PC-9 (cell line): ENCODE measurements around the gene DLG1. TPM values are rescaled to one million over a fixed set of nuclear protein-coding genes. Genes with fewer than 3 reads are reported as not detected.

Experiments used
- BruUV-seq: library from RNA; stranded (reverse); fragments of 400-500 nt; replicated peaks from 2 replicates; lab custom pipeline; 2021; lab: Mats Ljungman, UMichigan
- CTCF ChIA-PET: fragments of 300-600 bp; sonication (Branson Sonifier 250); formaldehyde crosslinking; loops from one replicate; lab custom pipeline; 2022; ENCODE audit warnings: antibody characterized with exemption; lab: Charles Lee
- POLR2A ChIA-PET: fragments of 300-600 bp; sonication (Branson Sonifier 250); formaldehyde crosslinking; loops from one replicate; lab custom pipeline; 2022; ENCODE audit warnings: antibody characterized with exemption; ENCODE audit not compliant: unreplicated experiment; lab: Charles Lee
- DNase-seq, 2 experiments: peaks; one replicate each; pipeline versions ENCODE4 v3.0.0 to v3.0.0-alpha.2; 2015 to 2022; ENCODE audit warnings: mixed read lengths in 1 of 2
- H2AFZ ChIP-seq: fragments of 200-600 bp; sonication (generic); 2 replicates; pipeline ENCODE4 v1.8.1; 2017; ENCODE audit warnings: antibody characterized with exemption
- H3F3A ChIP-seq: fragments of 200-600 bp; sonication (generic); 2 replicates; pipeline ENCODE4 v1.8.1; 2017; ENCODE audit warnings: antibody characterized with exemption, mild to moderate bottlenecking, low read depth; ENCODE audit not compliant: insufficient read depth
- H3K27ac ChIP-seq: fragments of 200-600 bp; sonication (generic); 2 replicates; pipeline ENCODE4 v1.6.1; 2016; ENCODE audit warnings: mixed run types
- H3K27me3 ChIP-seq: fragments of 200-600 bp; sonication (generic); 2 replicates; pipeline ENCODE4 v1.6.1; 2016; ENCODE audit warnings: low read depth, mixed run types; ENCODE audit not compliant: insufficient read depth
- H3K36me3 ChIP-seq: fragments of 200-600 bp; sonication (generic); 2 replicates; pipeline ENCODE4 v1.6.1; 2016; ENCODE audit warnings: low read depth, mixed run types
- H3K4me1 ChIP-seq: fragments of 200-600 bp; sonication (generic); replicated peaks from 2 replicates; pipeline ENCODE4 v1.6.1; 2016; ENCODE audit warnings: mixed run types; ENCODE audit not compliant: insufficient read depth
- H3K4me2 ChIP-seq: fragments of 200-600 bp; sonication (generic); 2 replicates; pipeline ENCODE4 v1.6.1; 2017; ENCODE audit warnings: mixed run types
- H3K4me3 ChIP-seq: fragments of 200-600 bp; sonication (generic); 2 replicates; pipeline ENCODE4 v1.6.1; 2016; ENCODE audit warnings: mixed run types
- H3K79me2 ChIP-seq: fragments of 200-600 bp; sonication (generic); 2 replicates; pipeline ENCODE4 v1.6.1; 2017; ENCODE audit warnings: low read depth, mixed run types
- H3K9me2 ChIP-seq: fragments of 200-600 bp; sonication (generic); 2 replicates; pipeline ENCODE4 v1.8.1; 2017; ENCODE audit warnings: mild to moderate bottlenecking; ENCODE audit not compliant: insufficient read depth
- H3K9me3 ChIP-seq: fragments of 200-600 bp; sonication (generic); 2 replicates; pipeline ENCODE4 v1.8.1; 2016; ENCODE audit warnings: low read depth; ENCODE audit not compliant: insufficient read depth
- H4K20me1 ChIP-seq: fragments of 200-600 bp; sonication (generic); 2 replicates; pipeline ENCODE4 v1.8.1; 2017; ENCODE audit not compliant: insufficient read depth
- CTCF ChIP-seq: fragments of 200-600 bp; sonication (generic); conservative IDR thresholded peaks from 2 replicates; pipeline ENCODE4 v1.6.1; 2017; ENCODE audit warnings: mixed run types, antibody characterized with exemption, mild to moderate bottlenecking, moderate library complexity
- EZH2 ChIP-seq: fragments of 200-600 bp; sonication (generic); IDR thresholded peaks from 2 replicates; pipeline ENCODE4 v1.8.0; 2017; ENCODE audit warnings: antibody characterized with exemption, low read depth
- intact Hi-C: fragments of 100-400 bp; cut with micrococcal nuclease; formaldehyde crosslinking; loops from one replicate; pipeline ENCODE4 v1.10.0; 2022; ENCODE audit not compliant: unreplicated experiment
- total RNA-seq: library from RNA; stranded (reverse); gene quantifications from 2 replicates; pipeline ENCODE4 v1.2.3, GENCODE V29; 2021

DLG1 gene
- total RNA-seq, 1 experiment from 2014 or later = 201 TPM

DNA sequence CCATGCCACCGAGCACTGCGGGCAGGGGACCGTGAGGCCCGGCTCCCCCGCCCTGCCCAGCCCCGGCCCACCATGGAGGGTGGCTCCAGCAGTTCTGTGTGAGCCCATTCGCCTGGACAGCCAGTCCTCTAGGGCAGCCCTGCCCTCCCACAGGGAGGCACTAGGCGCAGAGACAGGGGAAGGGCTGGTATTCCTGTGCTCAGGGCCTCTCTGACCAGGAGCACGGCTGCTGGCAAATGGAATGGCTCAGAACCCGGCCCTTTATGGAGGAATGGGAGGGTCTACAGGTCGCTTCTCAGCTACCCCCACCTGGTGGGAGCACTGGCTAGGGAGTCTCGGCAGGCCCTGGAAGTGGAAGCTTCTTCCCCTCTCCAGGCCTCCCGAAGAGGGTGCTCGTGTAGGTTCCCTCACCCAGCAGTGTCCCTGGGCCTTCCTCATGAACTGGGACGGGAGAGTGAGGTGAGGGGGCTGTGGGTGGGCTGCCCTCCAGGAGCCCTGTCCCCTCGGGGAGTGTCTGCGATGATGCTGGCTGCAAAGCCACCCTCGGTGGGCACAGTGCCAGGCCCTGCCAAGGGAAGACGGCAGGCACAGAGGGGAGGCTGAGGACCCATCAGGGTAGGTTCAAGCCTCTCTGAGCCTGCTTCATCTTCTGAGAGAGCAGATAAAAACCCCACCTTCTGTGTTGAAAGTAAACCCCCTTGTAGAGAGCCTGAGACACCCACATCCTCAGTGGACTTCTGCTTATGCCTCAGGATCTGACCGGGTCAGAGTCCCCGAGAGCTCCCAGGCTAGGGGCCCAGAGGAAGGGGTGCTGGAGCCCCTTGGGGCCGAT is 270.3 kb downstream of the DLG1 start:
- peak in 1 of 2 experiments; percentile 55 for DNase-seq
- CTCF ChIA-PET = interaction anchor here (0.5 to 0.8 kb wide), 3 partner anchors 25 to 807 kb away, joined by 3 read pairs; no protein-coding TSS in a partner anchor
- Histone ChIP-seq H3K27me3 (no peaks in the 10 kb centered on the region), H3K9me3 (no peaks in the 10 kb centered on the region), H3K4me3 (peak overlapping the region; percentile 82; the same call in 1 of the 2 replicates), H3K9me2 (no peaks in the 10 kb centered on the region), H3F3A (peaks cover 15% of the 10 kb centered on the region), H4K20me1 (no peaks in the 10 kb centered on the region), H3K4me2 (peak overlapping the region; percentile 89), H3K4me1 (peaks cover 19% of the 10 kb centered on the region), H3K79me2 (no peaks in the 10 kb centered on the region), H3K36me3 (no peaks in the 10 kb centered on the region), H2AFZ (0 out of 2 replicates have a peak overlapping the region, but pooled peaks have one; percentile 92), H3K27ac (no peak overlapping the region)
- TSS peak; percentile 35 for BruUV-seq
- POLR2A ChIA-PET = interaction anchor here (0.6 kb wide), 1 partner anchor 452 kb away, joined by 4 read pairs; no protein-coding TSS in a partner anchor
- intact Hi-C loops = loop anchor here (2.0 kb wide), 1 partner anchor 49 kb away; no protein-coding TSS in a partner anchor
- TF ChIP-seq CTCF = no peak
- no peak for TF ChIP-seq EZH2

DNA sequence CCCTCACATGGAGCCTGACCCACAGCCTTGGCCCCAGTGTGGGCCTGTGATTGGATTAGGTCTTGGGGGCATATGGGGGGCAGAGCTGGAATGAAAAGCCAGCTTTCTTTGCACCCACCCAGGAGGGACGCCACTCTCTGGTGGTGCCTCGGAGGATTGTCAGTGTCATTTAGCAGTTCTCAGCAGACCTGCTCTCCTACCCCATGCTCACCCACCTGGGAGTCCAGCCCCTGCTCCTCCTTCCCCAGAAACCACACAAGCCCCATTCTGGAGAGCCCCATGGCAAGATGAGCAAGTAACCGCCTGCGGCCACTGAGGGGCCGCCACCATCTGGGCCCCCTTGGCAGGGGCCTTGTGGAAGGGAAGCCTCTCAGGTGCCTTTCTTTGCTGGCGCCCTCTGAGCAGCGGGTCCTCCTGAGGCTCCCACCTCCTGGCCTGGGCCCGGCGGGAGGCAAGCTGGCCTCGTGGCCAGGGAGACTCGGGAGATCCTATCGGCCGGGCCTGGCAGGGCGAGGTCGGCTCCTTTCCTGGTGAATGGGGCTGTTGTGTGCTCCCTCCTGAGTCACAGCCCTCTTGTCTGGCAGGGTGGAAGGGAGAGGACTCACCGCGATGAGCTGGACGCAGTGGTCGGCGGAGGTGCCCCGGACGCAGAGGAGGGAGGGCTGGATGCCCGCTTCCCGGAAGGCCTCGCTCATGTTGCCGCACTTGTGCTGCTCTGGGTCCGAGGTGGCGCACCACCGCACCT is 271.1 kb downstream of the DLG1 start:
- Histone ChIP-seq H4K20me1 (no peaks in the 10 kb centered on the region), H3K4me2 (no peak overlapping the region), H3K4me1 (peaks cover 19% of the 10 kb centered on the region), H3K9me2 (no peaks in the 10 kb centered on the region), H3K9me3 (no peaks in the 10 kb centered on the region), H3K27me3 (no peaks in the 10 kb centered on the region), H3K36me3 (no peaks in the 10 kb centered on the region), H2AFZ (no peak overlapping the region), H3K4me3 (no peak overlapping the region), H3K27ac (no peak overlapping the region), H3K79me2 (no peaks in the 10 kb centered on the region), H3F3A (peaks cover 15% of the 10 kb centered on the region)
- intact Hi-C loops = no loop called here
- POLR2A ChIA-PET = no interaction called here
- no peak for TF ChIP-seq EZH2
- TF ChIP-seq CTCF = no peak
- BruUV-seq = no TSS peak
- CTCF ChIA-PET = interaction anchor here (0.8 kb wide), 1 partner anchor 24 kb away, joined by 3 read pairs; no protein-coding TSS in a partner anchor
- peak; percentile 65 to 80 for DNase-seq

DNA sequence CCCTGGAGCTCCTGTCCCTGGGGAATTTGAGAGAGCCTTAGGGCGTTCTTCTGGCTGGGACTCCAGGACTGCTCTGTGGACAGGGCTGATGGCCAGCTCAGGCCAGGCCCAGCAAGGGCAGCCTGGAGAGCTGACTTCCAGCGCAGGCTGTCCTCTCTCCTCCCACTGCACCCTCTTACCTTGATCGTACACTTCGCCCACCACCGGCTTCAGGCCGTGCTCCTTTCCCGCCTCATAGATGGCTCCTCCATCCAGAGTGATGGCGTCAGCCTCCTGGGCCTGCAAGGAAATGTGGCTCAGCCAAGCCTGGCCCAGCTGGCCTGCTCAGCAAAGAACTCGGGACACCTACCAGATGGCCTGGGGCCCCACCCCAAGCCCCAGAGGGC is 271.9 kb downstream of the DLG1 start:
- CTCF ChIA-PET = no interaction called here
- Histone ChIP-seq H3F3A (peaks cover 9% of the 10 kb centered on the region), H3K4me3 (no peak overlapping the region), H3K27me3 (no peaks in the 10 kb centered on the region), H3K4me1 (peaks cover 11% of the 10 kb centered on the region), H3K79me2 (no peaks in the 10 kb centered on the region), H3K36me3 (no peaks in the 10 kb centered on the region), H3K4me2 (no peak overlapping the region), H3K27ac (no peak overlapping the region), H2AFZ (no peak overlapping the region), H4K20me1 (no peaks in the 10 kb centered on the region), H3K9me3 (no peaks in the 10 kb centered on the region), H3K9me2 (no peaks in the 10 kb centered on the region)
- no TSS peak for BruUV-seq
- DNase-seq = no peak
- POLR2A ChIA-PET = no interaction called here
- intact Hi-C loops = no loop called here
- TF ChIP-seq EZH2 (no peak), CTCF (no peak)
